ENCODE measurements around the gene ZNF699. TPM values are rescaled to one million over a fixed set of nuclear protein-coding genes. Genes with fewer than 3 reads are reported as not detected.
"Not testable (repeated sequence)": the region's sequence is repeated elsewhere in the genome, so short reads cannot be mapped to it uniquely, and the experiment has no call there.

Gene ZNF699
- total and polyA plus RNA-seq, 2 of the 4 experiments (the other 2 are of a cell fraction): 1.3 to 7.3 TPM

DNA sequence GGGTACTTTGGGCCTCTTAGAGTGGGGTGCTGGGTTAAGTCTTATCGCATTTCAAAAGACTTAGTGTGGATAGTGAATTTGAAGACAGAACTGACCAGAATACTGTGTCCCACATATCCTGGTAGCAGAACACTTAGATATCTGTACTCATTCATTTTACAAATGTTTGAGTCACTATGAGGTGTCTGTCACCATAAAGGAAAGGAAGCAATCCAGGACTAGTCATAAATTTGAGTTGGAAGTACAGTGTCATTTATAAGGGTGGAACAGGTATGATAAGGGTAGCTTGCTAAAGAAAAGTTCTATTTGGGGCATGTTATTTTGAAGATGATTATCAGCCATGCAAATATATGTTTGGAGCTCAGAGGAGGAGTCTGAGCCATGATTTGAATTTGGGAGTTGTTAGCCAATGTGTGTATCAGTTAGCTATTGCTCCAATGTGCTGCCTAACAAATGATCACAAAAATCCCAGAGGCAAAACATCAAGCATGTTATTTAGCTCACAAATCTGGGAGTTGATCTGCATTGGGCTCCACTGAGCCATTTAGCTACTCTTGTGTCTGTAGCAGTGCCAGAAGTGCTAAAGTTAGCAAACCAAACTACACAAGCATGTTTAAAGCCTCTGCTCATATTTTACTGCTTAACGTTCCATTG is 20.3 kb downstream of the ZNF699 start:
- TF ChIP-seq SMC3 (IDR thresholded peaks at IDR 0.05; ENCODE audit: low read depth, low read length): no peak
- TF ChIP-seq, protein P1, sequence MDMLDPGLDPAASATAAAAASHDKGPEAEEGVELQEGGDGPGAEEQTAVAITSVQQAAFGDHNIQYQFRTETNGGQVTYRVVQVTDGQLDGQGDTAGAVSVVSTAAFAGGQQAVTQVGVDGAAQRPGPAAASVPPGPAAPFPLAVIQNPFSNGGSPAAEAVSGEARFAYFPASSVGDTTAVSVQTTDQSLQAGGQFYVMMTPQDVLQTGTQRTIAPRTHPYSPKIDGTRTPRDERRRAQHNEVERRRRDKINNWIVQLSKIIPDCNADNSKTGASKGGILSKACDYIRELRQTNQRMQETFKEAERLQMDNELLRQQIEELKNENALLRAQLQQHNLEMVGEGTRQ (IDR thresholded peaks at IDR 0.05; ENCODE audit: low read depth, low read length): no peak
- POLR2A ChIA-PET (ENCODE audit: unreplicated experiment): no interaction called here
- Histone ChIP-seq H3K9ac (ENCODE audit: low read depth, low read length) (no peak overlapping the region), H2BK20ac (ENCODE audit: low read depth, low read length) (no peak overlapping the region), H3K36me3 (ENCODE audit: control insufficient read depth, insufficient read depth, low read length) (peaks cover 10% of the 10 kb centered on the region), H2AK9ac (replicated peaks; ENCODE audit: low read depth, low read length, poor library complexity) (no peak overlapping the region), H2BK5ac (ENCODE audit: low read depth, low read length, poor library complexity, severe bottlenecking) (no peak overlapping the region), H3K18ac (ENCODE audit: low read depth, low read length) (no peak overlapping the region), H3K4me1 (ENCODE audit: control insufficient read depth, insufficient read depth, low read length) (no peaks in the 10 kb centered on the region), H3K56ac (ENCODE audit: extremely low read depth, insufficient read depth, low read length) (no peak overlapping the region), H3K4ac (ENCODE audit: low read depth, low read length) (no peak overlapping the region), H3K9me3 (ENCODE audit: control insufficient read depth, insufficient read depth, low read length) (peaks cover 33% of the 10 kb centered on the region), H2BK120ac (ENCODE audit: low read depth, low read length) (no peak overlapping the region), H3K27me3 (ENCODE audit: control insufficient read depth, insufficient read depth, low read length) (no peaks in the 10 kb centered on the region), H2AK5ac (ENCODE audit: low read depth, low read length) (no peak overlapping the region), H3K14ac (replicated peaks; ENCODE audit: low read depth, low read length) (no peak overlapping the region), H4K5ac (ENCODE audit: low read depth, low read length) (no peak overlapping the region), H2BK15ac (ENCODE audit: low read depth, low read length) (no peak overlapping the region), H4K20me1 (ENCODE audit: insufficient read depth, low read length) (no peaks in the 10 kb centered on the region), H3K4me3 (ENCODE audit: insufficient read depth, low read depth, low read length) (no peak overlapping the region), H3K79me1 (ENCODE audit: low read depth in 1 of 2, low read length in 2 of 2) (peaks cover 3 to 8% of the 10 kb centered on the region in 2 experiments; a peak in 3 of 4 replicates), H4K91ac (ENCODE audit: insufficient read depth, low read depth, low read length) (no peak overlapping the region), H3K4me2 (ENCODE audit: low read depth, low read length) (no peak overlapping the region), H2AFZ (replicated peaks; ENCODE audit: low read length, poor library complexity) (no peak overlapping the region), H3K23ac (ENCODE audit: low read depth, low read length) (no peak overlapping the region), H4K8ac (ENCODE audit: low read depth in 2 of 2, low read length in 2 of 2) (no peak overlapping the region), H3K27ac (ENCODE audit: insufficient read depth, low read length) (no peak overlapping the region), H3K9me1 (ENCODE audit: insufficient read depth, low read length) (no peaks in the 10 kb centered on the region)
- in situ Hi-C loops (cut with MboI; ENCODE audit: low sequenced_read_pairs) (no loop called here), intact Hi-C loops (cut with micrococcal nuclease) (no loop called here), dilution Hi-C loops (cut with HindIII; ENCODE audit: low sequenced_read_pairs, unreplicated experiment) (no loop called here)
- no TSS peak for BruUV-seq (replicated peaks)
- no CpG with 5 or more reads among the region's 2 CpGs for WGBS, 2 experiments (ENCODE audit: extremely low coverage in 2 of 2, insufficient read length in 1 of 2)
- no peak for ATAC-seq (ENCODE audit: low read depth)
- DNase-seq: no peak
- CTCF ChIA-PET: no interaction called here

DNA sequence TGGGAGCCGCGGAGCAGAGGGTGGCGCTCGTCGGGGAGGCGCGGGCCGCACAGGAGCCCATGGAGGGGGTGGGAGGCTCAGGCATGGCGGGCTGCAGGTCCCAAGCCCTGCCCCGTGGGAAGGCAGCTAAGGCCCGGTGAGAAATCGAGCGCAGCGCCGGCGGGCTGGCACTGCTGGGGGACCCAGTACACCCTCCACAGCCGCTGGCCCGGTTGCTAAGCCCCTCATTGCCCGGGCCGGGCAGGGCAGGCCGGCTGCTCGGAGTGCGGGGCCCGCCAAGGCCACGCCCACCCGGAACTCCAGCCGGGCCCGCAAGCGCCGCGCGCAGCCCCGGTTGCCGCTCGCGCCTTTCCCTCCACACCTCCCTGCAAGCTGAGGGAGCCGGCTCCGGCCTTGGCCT is 26.2 kb downstream of the ZNF699 start:
- POLR2A ChIA-PET (ENCODE audit: unreplicated experiment); H2AFZ ChIP-seq (replicated peaks; ENCODE audit: low read length, poor library complexity); H3K9ac ChIP-seq (ENCODE audit: low read depth, low read length); H4K5ac ChIP-seq (ENCODE audit: low read depth, low read length); H2BK5ac ChIP-seq (ENCODE audit: low read depth, low read length, poor library complexity, severe bottlenecking); dilution Hi-C loops (cut with HindIII; ENCODE audit: low sequenced_read_pairs, unreplicated experiment); H2BK20ac ChIP-seq (ENCODE audit: low read depth, low read length); CTCF ChIA-PET; H4K91ac ChIP-seq (ENCODE audit: insufficient read depth, low read depth, low read length); H3K9me1 ChIP-seq (ENCODE audit: insufficient read depth, low read length); ATAC-seq (ENCODE audit: low read depth); H3K36me3 ChIP-seq (ENCODE audit: control insufficient read depth, insufficient read depth, low read length); H3K14ac ChIP-seq (replicated peaks; ENCODE audit: low read depth, low read length); H3K79me1 ChIP-seq (ENCODE audit: low read depth in 1 of 2, low read length in 2 of 2); H3K4me2 ChIP-seq (ENCODE audit: low read depth, low read length); H2AK5ac ChIP-seq (ENCODE audit: low read depth, low read length); H3K23ac ChIP-seq (ENCODE audit: low read depth, low read length); H2BK15ac ChIP-seq (ENCODE audit: low read depth, low read length); H4K20me1 ChIP-seq (ENCODE audit: insufficient read depth, low read length); H3K27ac ChIP-seq (ENCODE audit: insufficient read depth, low read length); H3K18ac ChIP-seq (ENCODE audit: low read depth, low read length); H4K8ac ChIP-seq (ENCODE audit: low read depth in 2 of 2, low read length in 2 of 2); H3K4me1 ChIP-seq (ENCODE audit: control insufficient read depth, insufficient read depth, low read length); H3K56ac ChIP-seq (ENCODE audit: extremely low read depth, insufficient read depth, low read length); BruUV-seq (replicated peaks); H2AK9ac ChIP-seq (replicated peaks; ENCODE audit: low read depth, low read length, poor library complexity); H3K27me3 ChIP-seq (ENCODE audit: control insufficient read depth, insufficient read depth, low read length); in situ Hi-C loops (cut with MboI; ENCODE audit: low sequenced_read_pairs); H3K4me3 ChIP-seq (ENCODE audit: insufficient read depth, low read depth, low read length); H3K4ac ChIP-seq (ENCODE audit: low read depth, low read length); intact Hi-C loops (cut with micrococcal nuclease); H2BK120ac ChIP-seq (ENCODE audit: low read depth, low read length); DNase-seq: not testable (repeated sequence)
- WGBS, 2 experiments (ENCODE audit: extremely low coverage in 2 of 2, insufficient read length in 1 of 2): 0% methylated on average over 2 of the region's 38 CpGs; no CpG with 5 or more reads in 1 of the 2 experiments
- peaks cover 13% of the 10 kb centered on the region for H3K9me3 ChIP-seq (ENCODE audit: control insufficient read depth, insufficient read depth, low read length)
